ENCODE results near the gene KLHL17. TPM values are rescaled to one million over a fixed set of nuclear protein-coding genes. Genes with fewer than 3 reads are reported as not detected.
"Not testable (repeated sequence)": the region's sequence is repeated elsewhere in the genome, so short reads cannot be mapped to it uniquely, and the experiment has no call there.

Gene KLHL17
- polyA plus RNA-seq, 4 donors: 8.1 to 17.6 (median 9.3) TPM

- DNase-seq (ENCODE audit: low read depth in 4 of 4, low spot score in 3 of 4): no peak
These were observed 5.8 kb downstream of the KLHL17 start, which contains the start of gene PLEKHN1 for GRCh38 chr1:966135-966703. Gene PLEKHN1 (plus strand): TSS chr1:966482. CDS start chr1:966532, 50 bp downstream.

DNA sequence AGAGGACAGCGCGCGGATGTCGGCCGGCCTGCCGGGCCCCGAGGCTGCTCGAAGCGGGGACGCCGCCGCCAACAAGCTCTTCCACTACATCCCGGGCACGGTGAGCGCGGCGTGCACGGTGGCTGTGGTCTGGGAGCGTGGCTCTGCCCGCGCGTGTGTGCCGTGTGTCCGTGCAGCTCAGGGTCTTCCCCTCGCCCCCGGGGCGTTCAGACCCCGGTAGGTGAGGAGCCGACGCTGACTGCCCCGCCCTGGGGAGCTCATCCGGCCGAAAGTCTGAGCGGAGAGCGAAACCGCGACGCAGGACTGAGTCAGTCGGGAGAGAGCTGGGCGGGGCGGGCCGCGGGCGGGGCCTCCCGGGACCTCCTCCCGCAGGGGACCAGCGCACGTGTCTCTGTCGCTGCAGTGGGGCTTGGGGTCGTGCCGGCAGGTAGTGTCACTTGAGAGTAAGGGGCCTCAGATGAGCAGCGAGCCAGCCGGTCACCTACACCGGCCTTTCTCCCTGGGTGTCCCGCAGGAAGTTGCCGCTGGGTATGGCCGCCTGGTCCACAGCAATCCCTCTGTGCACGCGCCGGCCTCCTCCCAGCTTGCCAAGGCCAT is 6.4 kb downstream of the KLHL17 start:
- no peak for DNase-seq (ENCODE audit: low read depth in 4 of 4, low spot score in 3 of 4)

GRCh38 chr1:967466-968343 is 7.3 kb downstream of the KLHL17 start:
- no peak for DNase-seq (ENCODE audit: low read depth in 4 of 4, low spot score in 3 of 4)

DNA sequence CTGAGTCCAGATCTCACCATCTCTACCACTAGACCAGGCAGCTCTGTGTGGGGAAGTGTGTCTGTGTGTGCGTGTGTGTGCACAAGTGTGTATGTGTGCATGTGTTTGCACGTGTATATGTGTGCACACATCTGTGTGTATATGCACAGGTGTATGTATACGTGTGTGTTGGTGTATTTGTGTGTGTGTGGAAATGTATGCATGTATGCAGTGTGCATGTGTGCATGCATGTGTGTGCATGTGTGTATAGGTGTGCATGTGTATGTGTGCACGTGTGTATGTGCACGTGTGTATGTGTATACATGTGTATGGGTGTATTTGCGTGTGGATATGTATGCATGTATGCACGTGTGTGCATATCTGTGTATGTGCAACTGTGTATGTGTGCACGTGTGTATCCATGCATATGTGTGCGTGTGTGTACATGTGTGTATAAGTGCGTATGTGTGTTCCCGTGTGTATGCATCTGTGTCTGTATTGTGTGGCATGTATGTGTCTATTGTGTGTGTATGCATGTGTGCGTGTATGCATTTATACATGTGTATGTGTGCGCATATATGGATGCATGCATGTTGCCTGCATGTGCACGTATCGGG is 9.0 kb downstream of the KLHL17 start:
- DNase-seq (ENCODE audit: low read depth in 4 of 4, low spot score in 3 of 4): no peak

- DNase-seq (ENCODE audit: low read depth in 4 of 4, low spot score in 3 of 4): no peak
These were observed 10.0 kb downstream of the KLHL17 start for GRCh38 chr1:970242-970972.

DNA sequence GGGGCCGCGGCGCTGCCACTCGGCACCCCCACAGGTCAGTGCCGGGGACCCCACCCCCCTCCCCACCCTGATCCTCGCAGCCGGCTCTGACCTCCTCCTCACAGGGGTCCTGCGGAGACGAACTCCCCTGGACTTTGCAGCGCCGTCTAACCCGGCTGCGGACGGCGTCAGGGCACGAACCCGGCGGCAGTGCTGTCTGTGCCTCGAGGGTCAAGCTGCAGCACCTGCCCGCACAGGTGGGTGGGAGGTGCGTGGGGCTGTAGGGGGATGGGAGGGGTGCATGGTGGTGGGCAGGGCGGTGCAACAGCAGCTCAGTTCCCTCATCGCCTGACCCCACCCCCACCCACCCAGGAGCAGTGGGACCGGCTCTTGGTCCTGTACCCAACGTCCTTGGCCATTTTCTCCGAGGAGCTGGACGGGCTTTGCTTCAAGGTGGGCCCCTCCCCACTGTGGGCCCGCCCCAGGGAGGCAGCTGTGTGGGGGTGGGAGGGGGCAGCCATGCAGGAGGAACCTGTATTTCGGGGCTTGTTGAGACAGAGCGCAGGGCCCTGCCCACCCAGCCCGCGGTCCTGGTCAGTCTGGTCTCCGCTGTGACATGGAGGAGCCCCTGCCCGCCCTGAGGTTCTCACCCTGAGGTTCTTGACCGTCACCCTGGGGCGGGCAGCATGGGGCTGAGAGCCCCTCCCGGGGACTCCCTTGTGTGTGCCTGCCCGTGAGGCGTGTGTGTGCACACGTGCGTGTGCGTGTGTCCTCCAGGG is 10.8 kb downstream of the KLHL17 start:
- DNase-seq (ENCODE audit: low read depth in 4 of 4, low spot score in 3 of 4): no peak

DNA sequence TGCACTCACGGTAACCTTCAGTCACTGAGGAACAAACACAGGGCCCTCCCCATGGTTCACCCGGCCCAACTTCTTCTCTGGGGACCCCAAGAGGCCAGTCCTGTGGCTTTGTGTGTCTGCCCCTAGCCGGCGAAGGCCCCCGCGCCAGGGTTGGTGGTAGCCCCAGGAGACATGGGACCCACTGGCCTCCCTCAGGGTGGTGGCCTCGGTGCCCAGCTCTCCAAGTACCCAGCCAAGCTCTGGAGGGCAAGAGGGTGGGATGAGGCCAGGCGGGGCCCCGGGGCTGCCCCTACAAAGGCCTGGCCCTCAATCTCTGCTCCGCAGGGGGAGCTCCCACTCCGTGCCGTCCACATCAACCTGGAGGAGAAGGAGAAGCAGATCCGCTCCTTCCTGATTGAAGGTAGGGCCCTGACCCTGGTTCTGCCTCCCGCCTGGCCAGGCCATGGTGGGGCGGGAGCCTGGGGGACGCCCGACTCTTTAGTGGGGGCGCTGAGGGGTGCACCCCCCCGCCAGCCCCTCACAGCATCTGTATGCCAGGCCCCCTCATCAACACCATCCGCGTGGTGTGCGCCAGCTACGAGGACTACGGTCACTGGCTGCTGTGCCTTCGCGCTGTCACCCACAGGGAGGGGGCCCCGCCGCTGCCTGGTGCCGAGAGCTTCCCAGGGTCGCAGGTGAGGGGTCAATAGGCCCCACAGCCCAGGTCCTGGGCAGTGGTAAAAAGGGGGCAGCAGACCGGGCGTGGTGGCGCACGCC is 11.5 kb downstream of the KLHL17 start:
- no peak for DNase-seq (ENCODE audit: low read depth in 4 of 4, low spot score in 3 of 4)

- no peak for DNase-seq (ENCODE audit: low read depth in 4 of 4, low spot score in 3 of 4)
These were observed 12.5 kb downstream of the KLHL17 start for GRCh38 chr1:972726-973458.

DNA sequence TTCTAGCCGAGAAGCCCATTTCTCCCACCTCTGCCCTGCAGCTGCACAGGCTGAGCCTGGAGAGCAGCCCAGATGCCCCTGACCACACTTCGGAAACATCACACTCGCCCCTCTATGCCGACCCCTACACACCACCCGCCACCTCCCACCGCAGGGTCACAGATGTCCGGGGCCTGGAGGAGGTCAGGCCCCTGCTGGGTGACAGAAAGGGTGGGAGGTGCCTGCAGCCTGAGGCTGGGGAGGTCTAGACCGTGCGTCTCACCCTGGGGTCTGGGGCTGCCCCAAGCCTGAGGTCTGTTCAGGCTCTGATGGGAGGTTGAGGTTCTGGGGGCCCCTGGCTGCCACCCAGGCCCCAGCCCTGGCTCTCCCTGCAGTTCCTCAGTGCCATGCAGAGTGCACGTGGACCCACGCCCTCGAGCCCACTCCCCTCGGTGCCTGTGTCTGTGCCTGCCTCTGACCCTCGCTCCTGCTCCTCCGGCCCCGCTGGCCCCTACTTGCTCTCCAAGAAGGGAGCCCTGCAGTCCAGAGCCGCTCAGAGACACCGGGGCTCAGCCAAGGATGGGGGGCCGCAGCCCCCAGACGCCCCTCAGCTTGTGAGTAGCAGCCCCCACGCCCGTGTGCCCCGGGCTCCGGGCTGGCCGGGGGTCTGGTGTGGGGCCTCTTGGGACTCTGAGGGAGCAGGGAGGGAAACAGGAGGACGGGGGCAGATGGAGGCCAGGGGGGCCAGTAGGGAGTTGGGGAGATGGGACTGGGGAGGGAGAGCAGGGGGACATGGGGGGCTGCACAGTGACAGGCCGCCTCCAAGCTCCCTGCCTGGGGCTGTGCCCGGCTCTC is 13.3 kb downstream of the KLHL17 start:
- no peak for DNase-seq (ENCODE audit: low read depth in 4 of 4, low spot score in 3 of 4)

DNA sequence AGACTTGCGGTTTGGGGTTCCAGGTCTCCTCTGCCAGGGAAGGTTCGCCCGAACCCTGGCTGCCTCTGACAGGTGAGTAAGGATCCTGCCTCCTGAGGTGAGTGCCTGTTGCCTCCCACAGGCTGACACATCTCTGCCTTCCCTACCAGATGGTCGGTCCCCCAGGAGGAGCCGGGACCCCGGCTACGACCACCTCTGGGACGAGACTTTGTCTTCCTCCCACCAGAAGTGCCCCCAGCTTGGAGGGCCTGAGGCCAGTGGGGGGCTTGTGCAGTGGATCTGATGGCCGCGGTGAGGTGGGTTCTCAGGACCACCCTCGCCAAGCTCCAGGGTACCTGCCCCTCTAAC is 13.9 kb downstream of the KLHL17 start:
- DNase-seq (ENCODE audit: low read depth in 4 of 4, low spot score in 3 of 4): no peak

GRCh38 chr1:974687-975328 is 14.4 kb downstream of the KLHL17 start:
- DNase-seq (ENCODE audit: low read depth in 4 of 4, low spot score in 3 of 4): no peak

DNA sequence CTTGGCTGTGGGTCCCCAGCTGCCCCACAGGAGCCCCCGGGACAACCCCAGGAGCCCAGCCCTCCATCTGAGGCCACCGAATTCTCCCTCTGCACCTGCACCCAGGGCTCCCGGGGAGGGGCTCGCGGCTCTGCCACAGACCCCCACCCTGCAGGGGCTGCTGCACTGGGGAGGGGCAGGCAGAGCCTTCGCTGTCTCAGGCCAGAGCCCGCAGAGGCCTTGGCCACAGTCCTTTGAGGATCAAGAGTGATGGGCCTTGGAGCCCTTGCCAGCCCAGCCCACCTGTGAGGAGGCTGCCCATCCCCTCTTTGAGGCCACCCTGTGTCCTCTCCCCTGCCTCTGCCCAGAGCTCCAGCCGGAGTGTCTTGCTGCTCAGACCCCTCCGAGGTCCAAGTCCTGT is 15.0 kb downstream of the KLHL17 start:
- DNase-seq (ENCODE audit: low read depth in 4 of 4, low spot score in 3 of 4): no peak

GRCh38 chr1:975896-976683 is 15.7 kb downstream of the KLHL17 start:
- peak in 1 of 4 donors; percentile 42 for DNase-seq (ENCODE audit: low read depth in 4 of 4, low spot score in 3 of 4)

GRCh38 chr1:976791-977190 is 16.4 kb downstream of the KLHL17 start:
- not testable (repeated sequence) for DNase-seq (ENCODE audit: low read depth in 4 of 4, low spot score in 3 of 4)

DNA sequence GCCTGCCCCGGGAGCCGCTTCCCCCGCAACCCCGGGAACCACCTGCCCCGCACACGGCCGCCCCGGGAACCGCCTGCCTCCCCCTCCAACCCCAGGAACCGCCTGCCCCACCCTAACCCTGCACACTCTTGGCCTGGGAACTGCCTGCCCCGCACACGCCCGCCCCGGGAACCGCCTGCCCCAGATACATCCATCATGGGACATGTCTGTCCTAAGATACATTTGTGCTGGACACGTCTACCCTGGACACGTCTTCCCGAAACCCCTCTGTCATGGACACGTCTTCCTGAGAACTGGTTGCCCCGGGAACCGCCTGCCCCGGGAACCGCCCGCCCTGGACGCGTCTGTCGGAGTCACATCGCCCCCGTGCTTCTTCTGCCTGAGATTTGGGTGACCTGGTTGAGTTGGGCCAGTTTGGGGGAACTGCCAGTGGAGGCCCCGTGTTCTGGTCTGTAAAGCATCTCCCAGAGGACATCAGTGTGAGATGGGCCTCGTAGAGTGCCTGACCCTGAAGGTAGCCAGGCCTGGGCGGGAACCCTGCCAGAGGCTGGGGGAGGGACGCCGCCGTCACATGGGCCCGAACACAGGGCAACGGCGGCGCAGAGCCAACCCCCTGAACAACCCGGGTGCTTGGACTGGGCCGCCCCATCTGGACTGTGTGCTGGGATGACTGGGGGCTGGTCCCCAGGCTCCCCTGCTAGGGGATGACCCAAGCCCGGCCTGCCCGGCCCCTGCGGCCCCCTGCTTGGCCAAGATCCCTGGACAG is 17.9 kb downstream of the KLHL17 start:
- DNase-seq (ENCODE audit: low read depth in 4 of 4, low spot score in 3 of 4): no peak

Measured in left renal pelvis (tissue), 4 donors.